GM12872 (cell line): Measurements from ENCODE around the gene ARHGEF10L.

Experiments used
- CTCF ChIP-seq: IDR thresholded peaks from 3 replicates; pipeline ENCODE4 v1.5.1; 2011; ENCODE audit warnings: low read depth, mild to moderate bottlenecking, low read length, moderate library complexity; ENCODE audit not compliant: insufficient read depth

ARHGEF10L gene

DNA sequence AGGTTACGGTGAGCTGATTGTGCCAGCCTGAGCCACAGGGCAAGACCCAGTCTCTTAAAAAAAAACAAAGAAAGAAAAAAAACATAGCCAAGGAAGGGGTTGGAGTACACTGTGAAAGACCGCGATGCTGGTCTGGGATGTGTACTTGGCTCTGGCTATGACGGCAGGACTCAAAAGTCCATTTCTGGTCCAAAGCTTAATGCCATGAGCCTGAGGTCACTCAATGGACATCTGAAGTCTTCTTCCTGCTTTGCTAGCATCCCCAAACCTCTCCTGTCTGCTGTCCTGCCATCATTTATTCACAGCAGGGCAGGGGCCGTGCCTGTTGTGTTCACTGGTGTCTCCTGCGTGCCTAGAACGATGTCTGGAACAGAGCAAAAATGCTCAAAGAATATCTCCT lies 1.5 kb upstream of the ARHGEF10L start:
- no peak for TF ChIP-seq CTCF

DNA sequence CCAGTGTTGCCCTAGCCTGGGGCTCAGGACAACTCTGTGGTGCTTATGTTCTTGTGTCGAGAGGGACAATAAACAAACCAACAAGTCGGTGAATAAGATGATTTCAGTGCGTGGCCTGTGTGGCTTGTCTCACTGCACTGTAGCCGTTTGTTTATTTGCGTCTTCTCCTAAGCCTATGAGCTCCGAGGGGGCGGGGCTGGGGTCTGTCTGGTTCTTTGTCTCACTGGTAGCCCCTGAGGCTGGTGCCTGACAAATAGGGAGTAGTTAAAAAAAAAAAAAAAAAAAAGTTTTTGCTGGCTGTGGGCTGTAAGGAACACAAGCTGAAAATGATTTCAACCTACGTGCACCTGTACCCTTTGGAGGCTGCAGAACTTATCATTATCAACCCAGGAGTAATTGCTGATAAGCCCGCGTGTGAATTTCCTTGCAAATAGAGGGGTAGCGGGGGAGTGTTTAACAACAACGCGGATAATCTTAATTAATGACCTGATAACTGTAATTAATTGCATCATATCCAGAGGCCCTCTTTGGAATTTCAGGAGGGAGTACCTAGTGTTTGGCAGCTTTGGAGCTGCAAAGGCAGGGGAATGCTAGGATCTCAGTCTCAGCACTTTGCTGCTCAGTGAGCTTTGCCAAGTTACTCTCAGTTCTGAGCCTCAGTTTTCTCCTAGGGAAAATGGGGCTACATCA lies 925 bp upstream of the ARHGEF10L start:
- no peak for TF ChIP-seq CTCF

DNA sequence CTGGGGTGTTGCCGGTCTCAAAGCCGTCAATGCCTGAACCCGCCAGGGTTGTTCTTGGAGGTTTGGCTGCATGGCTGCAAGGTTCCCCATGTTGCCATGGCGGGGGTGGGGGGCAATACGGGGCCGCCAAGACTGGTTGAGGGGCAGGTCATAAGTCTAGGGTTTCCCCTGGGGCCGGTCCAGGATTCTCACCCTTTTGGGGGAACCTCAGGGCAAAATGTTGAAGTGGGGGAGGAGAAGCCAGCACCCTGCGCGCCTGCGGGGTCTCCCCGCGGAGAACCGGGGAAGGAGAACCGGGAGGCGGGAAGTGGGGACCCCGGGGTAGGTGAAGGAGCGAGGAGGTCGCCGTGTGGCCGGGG lies 401 bp upstream of the ARHGEF10L start:
- TF ChIP-seq CTCF, result no peak

GRCh38 chr1:17540255-17541001 lies 930 bp downstream of the ARHGEF10L start:
- no peak for TF ChIP-seq CTCF

DNA sequence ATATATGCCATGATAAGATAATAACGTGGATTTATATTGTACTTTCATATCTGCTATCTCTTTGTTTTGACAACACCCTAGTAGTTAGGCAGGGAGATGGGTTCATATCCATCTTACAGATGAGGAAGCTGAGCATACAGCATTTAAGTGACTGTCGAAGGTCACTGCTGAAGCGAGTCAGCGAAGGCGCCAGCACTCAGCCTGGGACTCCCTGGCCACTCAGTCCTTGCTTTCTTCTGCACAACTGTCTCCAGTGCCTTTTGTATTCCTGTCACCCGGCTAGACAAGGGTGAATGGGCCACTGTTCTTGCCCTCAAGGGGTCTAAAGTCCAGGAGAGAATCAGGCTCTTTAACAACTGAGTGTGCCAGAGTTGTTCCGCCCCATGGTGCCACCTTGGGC lies 3.1 kb downstream of the ARHGEF10L start:
- TF ChIP-seq CTCF, result no peak

DNA sequence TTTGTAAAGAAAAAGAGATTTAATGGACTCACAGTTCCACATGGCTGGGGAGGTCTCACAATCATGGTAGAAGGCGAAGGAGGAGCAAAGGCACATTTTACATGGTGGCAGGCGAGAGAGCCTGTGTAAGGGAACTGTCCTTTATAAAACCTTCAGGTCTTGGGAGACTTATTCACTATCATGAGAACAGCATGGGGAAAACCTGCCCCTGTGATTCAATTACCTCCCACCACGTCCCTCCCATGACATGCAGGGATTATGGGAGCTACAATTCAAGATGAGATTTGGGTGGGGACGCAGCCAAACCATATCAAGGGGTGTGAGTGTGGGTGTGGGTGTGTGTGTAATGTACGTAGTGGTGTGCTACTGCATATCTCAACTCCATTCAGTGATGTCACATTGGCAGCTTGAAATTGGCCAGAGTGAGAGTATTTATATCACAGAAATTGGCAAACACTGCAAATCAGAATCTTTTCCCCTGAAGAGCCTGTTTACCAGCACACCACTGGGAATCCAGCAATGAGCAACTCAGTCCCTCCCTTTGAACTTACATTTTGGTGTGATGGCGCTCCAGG lies 5.4 kb downstream of the ARHGEF10L start:
- no peak for TF ChIP-seq CTCF

DNA sequence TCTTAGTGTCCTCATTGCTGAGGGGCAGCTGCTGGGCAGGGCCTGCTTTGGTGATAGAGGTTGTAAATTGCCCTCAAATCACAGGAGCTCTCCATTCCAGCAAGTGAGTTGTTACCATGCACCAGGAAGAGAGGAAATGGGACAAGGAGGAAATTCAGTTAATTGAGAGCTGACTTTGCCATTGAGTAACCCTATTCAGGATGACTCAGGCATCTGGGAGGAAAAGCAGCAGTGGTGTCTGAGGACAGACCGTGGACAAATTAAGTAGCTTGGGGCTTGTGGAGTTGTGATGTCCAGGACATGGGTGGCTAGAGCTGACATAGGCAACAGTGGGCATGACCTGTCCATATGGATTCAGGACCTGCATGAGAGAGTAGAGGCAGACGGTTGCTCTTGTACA lies 5.9 kb downstream of the ARHGEF10L start:
- TF ChIP-seq CTCF, result no peak
